ENCODE data around the gene POLR1A.

GRCh38 chr2:85974390-85974789 lies 131.3 kb downstream of the POLR1A start:
- TF ChIP-seq, protein P1, sequence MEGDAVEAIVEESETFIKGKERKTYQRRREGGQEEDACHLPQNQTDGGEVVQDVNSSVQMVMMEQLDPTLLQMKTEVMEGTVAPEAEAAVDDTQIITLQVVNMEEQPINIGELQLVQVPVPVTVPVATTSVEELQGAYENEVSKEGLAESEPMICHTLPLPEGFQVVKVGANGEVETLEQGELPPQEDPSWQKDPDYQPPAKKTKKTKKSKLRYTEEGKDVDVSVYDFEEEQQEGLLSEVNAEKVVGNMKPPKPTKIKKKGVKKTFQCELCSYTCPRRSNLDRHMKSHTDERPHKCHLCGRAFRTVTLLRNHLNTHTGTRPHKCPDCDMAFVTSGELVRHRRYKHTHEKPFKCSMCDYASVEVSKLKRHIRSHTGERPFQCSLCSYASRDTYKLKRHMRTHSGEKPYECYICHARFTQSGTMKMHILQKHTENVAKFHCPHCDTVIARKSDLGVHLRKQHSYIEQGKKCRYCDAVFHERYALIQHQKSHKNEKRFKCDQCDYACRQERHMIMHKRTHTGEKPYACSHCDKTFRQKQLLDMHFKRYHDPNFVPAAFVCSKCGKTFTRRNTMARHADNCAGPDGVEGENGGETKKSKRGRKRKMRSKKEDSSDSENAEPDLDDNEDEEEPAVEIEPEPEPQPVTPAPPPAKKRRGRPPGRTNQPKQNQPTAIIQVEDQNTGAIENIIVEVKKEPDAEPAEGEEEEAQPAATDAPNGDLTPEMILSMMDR (IDR thresholded peaks at IDR 0.05): no peak
- TF ChIP-seq POLR2AphosphoS5 (IDR thresholded peaks at IDR 0.05) (no peak), POLR2A (IDR thresholded peaks at IDR 0.05) (no peak)
